ENCODE measurements around the gene SLFN12L.
"Not testable (repeated sequence)": the region's sequence is repeated elsewhere in the genome, so short reads cannot be mapped to it uniquely, and the experiment has no call there.

The SLFN12L gene

DNA sequence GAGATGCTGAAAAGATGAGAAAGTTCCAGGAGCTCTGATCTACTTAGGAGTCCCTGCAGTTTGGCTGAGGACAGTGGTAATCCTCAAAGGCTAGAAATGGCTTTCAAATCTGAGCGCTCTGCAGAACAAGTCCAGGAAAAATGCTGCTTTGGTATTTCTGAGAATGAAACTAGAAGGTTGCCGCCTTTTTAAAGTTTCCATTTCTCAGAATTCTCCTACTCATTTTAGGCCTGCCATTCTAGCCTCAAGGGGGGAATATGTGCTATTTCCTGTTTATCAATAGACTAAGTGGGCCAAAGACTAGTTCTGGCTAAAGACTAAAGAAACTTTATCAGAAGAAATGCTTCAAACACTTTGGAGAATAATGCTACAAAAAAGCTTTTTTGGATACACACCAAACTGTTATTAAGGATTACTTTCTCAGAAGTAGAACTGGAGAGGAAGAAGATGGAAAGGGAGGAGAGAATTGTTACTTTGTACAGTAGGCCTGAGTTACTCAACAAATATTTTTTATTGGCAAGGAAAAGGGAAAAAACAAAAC lies at the start of gene SLFN12L:
Gene SLFN12L (minus strand): TSS at position 78 of the 541 bp plus-strand sequence. CDS start 15,314 bp downstream, outside the sequence.
- DNase-seq: no peak

GRCh38 chr17:35586569-35587073 lies 49.1 kb upstream of the SLFN12L start:
- no peak for DNase-seq

DNA sequence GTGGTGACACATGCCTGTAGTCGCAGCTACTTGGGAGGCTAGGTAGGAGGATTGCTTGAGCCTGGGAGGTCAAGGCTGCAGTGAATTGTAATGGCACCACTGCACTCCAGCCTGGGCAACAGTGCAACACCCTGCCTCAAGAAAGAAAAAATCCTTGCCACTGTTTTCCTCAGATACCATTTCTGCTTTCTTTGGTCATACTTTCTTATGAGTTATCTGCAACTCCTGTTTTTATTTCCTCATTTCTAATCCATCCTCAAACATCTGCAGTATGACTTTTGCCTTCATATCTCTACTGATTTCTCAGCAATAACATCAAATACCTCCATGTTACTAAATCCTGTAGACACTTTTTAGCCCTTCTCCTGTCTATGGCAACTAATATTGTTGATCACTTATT lies 46.6 kb upstream of the SLFN12L start:
- DNase-seq: no peak

DNA sequence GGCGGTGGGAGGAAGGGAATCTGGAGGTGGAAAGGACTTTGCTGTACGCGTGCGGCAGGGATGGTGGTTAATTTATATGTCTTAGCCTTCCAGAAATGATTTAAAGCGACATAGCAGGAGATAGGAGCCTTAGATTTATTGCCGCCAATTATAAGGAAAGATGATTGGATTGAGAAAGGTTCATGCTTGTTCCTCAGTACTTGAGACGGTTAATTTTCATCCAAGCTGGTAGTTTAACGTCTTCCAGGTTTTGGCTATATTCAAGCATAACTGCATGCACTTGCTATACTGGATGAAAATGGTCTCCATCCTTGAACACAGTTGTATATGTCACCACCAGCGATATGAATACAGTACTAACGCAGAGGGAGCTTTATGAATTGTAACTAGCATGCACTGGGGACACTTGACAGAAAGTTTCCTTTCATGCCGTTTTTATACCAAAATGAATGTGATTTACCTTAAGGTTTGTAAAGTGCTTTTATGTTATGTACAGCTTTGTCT lies 41.5 kb upstream of the SLFN12L start:
- DNase-seq: peak; percentile 44

DNA sequence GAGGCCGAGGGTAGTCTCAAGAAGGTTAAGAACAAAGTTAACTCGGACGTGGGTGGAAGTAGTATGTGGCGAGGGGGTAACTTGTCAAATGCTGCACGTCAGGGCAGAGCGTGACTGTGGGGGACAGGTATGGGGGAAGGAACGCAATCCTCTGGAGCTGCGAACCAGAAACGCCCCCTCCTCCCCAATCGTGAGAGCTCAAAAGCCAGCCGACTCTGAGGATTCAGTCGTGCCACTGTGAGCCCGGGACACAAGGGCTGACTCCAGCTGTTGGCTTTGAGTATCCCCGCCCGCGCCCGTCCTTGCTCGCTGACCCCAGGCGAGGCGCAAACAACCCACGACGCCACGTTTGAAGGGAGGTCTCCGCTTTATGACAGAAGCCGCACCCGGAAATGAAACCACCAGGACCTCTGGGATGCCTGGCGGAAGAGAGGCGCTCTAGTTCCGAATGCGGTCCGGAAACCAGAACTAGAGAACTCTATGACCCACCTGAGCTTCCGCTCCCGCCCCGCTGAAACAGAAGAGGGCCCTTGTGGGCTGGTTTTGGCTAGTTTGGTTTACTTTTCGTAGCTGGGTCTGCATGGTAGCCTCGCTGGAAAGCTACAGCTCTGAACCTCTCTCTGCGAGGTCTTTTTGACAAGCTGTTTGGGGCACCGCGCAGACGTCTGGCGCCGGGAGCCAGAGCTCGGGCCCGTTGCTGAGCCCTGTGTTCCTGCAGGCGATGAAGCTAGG lies 40.9 kb upstream of the SLFN12L start, which contains the start of gene PEX12:
Gene PEX12 (minus strand): TSS at position 375 of the 732 bp plus-strand sequence. CDS start 550 bp downstream, outside the sequence.
- peak; percentile 86 for DNase-seq

DNA sequence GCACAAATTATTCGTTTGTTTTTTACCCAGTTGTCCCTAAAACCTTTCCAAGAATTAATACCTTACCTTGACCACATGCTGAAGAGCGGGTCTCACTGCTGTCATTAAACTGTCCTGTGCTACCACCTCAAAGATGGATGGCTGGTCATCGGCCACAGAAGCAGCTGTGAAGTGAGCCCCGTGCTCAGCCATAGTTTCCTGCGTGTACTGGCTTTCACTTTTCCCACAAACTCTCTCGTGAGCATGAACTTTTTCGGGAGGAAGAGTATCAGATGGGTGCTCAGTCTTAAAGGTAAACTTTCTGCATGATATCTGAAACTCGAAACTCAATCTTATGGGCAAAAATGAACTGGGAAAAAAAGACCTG lies 40.3 kb upstream of the SLFN12L start:
- no peak for DNase-seq

DNA sequence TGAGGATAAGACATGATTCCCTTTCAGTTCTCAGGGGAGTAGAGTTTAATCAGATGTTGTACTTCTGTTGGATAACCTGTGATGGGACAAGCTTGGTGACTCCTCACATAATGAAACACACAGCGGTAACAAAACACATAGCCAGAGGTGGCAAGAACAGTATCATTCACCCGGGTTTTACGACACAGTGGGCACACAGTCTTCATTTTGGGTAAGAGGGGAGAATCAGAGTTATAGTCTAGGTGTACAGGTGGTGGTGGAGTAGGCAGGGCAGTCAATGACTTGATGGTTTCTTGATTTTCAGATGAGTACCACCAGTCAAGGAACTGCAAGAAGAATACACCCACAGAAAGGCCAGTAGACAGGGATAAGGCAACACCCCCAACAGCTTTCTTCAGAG lies 38.3 kb upstream of the SLFN12L start:
- no peak for DNase-seq

DNA sequence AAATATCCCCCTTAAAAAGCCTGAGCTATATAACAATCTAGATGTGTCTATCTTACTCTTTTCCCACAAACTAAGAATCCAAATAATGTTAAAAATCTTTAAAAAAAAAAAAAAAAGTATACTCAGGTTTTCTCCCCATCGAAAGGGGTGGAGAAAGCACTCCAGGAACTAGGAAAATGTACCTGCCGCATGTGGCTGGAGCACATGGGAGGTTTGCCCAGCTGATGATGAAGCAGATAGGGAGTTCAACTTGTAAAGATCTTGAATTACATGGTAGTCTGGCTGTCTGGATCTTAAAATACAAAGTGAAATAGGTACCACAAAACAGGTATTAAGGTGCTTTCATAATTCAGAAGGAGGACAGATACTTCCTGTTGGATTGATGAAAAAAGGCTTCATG lies 31.9 kb upstream of the SLFN12L start:
- DNase-seq: no peak

GRCh38 chr17:35568561-35568960 lies 31.1 kb upstream of the SLFN12L start:
- DNase-seq: no peak

- DNase-seq: no peak
Measured at GRCh38 chr17:35566968-35567367, 29.5 kb upstream of the SLFN12L start.

DNA sequence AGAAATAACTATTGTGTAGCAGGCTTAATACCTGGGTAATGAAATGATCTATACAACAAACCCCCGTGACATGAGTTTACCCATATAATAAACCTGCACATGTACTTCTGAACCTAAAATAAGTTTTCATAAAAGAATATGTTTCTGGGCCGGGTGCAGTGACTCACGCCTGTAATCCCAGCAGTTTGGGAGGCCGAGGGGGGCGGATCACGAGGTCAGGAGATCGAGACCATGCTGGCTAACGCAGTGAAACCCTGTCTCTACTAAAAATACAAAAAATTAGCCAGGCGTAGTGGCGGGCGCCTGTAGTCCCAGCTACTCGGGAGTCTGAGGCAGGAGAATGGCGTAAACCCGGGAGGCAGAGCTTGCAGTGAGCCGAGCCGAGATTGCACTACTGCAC lies 25.7 kb upstream of the SLFN12L start:
- not testable (repeated sequence) for DNase-seq

- DNase-seq: no peak
Measured at GRCh38 chr17:35560703-35561102, 23.2 kb upstream of the SLFN12L start, which contains the start of gene SLFN14. Gene SLFN14, minus strand, starts transcription at chr17:35560819. Its CDS starts 2,757 bp downstream, at chr17:35558062.

DNA sequence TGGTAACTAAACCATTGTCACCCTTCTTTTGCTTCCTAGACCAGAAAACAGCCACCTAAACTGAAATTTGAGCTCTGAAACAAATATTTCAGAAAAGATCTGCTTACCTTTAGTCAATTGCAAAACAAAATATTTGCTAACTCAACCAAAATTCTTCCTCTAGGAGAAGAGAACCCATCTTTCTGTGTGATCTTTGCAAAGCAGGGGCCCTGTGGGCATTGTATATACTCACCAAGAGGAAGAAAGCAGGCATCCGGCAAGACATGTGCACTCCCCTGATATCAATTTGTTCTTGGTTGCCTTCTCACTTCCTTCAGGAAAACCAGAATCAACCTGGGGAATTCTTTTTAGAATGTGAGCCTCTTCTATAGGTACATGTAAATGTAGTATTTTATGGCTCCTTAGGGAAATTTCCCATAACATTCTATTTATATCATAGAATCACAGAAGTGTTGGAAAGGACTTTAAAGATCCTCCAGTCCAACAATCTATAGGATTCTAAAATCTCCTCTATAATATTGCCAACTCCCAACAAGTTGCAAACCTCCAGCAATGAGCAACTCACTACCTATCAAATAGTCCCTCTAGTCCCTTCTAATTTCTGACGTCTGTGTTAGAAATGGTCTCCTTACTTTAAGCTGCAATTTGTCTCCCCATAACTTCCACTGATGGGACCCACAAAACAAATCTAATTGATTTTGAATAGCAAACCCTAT lies 22.2 kb upstream of the SLFN12L start:
- no peak for DNase-seq

GRCh38 chr17:35557353-35557752 lies 19.9 kb upstream of the SLFN12L start:
- no peak for DNase-seq

DNA sequence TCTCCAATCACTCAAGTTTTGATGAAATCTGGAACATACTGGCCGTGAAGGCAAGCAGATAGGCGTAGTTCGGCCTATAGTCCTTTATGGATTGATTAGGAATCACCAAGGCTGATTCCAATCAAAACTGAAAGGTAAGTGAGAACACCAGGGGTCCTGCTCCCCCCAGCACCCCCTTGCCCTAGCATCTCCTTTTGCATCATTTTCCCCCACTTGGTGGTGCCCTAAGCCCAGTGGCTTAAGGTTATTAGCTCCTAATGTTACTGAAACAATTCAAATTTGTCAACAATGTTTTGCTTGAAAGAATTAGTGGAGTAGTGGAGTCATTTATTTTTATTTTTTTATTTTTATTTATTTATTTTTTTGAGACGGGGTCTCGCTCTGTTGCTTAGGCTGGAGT lies 18.2 kb upstream of the SLFN12L start:
- DNase-seq: no peak

DNA sequence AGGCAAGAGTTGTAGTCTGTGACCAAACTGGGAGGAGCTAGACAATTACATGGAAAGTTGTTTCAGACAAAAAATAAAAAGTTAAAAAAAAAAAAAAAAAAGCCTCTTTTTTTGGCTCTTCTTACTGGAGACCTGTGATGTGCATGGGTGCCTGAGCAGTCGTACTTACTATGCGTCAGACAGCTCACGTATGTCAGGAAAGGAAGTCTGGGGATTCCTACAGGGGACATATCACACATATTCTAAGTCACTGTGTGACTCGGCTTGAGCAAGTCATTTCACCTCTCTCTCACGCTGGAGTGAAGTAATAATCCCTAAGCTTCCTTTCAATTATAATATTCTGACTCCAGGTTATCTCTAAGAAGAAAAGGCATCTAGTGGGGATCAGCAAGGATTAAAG lies 17.2 kb upstream of the SLFN12L start:
- no peak for DNase-seq

DNA sequence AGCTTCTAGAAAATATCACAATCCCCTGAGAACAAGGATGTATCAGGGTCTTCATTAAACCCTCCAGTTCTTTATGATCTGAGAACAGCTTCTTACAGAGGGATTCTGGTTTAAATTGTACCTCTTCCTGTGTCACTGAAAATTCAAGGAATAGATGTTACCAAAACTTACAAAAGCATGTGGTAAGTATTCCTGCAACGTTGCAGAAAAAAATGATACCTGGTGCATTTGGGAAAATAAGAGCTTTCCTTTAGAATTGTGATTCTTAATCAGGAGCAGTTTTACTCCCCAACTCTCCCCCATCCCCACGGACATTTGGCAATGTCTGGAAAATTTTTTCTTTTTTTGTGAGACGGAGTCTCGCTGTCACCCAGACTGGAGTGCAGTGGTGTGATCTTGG lies 15.8 kb upstream of the SLFN12L start:
- no peak for DNase-seq

DNA sequence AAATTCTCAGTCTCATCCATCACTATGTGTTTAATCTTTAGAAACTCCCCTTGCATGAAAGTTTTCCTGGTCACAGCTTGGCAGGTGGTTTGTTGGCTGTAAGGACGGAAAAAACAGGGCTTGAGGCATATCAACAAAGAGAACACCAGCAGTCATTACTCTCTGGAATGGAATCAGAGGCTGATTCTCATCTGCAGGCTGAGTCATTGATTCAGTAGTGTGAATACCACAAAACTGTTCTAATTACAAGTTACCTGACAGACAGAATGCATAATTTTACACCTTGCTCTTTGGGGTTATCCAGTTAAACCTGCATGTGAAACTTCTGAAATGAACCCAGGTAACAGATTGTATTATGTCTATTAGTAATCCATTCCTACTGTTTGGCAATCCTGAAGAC lies 11.5 kb upstream of the SLFN12L start:
- DNase-seq: no peak

GRCh38 chr17:35548208-35548810 lies 10.8 kb upstream of the SLFN12L start:
- DNase-seq: no peak

DNA sequence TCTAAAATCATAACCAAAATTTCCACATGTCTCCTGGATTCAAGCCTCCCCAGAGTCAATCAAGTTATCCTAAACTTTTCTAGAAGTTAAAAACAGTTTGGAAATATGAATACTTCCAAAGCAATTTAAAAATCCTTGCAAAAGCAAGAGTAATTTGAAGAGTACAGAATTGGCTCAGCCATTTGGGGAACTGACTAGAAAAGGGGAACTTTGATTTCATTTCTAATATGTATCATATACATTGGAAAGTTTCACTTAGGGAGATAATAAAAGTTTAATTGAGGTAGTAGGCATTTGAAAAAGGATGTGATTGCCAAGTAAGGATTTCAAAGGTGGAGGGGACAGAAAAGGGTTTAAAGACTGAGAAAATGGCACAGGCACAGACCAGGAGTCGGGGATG lies 9.0 kb upstream of the SLFN12L start:
- DNase-seq: no peak

GRCh38 chr17:35545150-35545549 lies 7.7 kb upstream of the SLFN12L start:
- no peak for DNase-seq

DNA sequence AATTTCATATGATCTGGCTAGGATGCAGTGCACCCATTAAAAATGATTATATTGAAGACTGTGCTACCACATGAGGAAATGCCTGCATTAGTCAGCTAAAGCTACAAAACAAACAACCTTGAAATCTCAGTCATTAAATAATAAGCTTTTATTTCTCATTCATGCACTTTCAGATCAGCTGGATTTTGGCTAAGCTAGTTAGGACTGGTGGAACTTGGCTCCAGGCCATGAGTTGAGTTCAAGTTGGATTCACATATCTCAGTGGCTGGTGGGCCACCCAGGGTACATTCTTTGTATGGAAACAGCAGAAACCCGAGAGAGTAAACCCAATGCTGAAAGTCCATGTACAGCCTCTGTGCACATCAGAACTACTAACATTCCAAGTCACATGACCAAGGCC lies 6.4 kb upstream of the SLFN12L start:
- no peak for DNase-seq

DNA sequence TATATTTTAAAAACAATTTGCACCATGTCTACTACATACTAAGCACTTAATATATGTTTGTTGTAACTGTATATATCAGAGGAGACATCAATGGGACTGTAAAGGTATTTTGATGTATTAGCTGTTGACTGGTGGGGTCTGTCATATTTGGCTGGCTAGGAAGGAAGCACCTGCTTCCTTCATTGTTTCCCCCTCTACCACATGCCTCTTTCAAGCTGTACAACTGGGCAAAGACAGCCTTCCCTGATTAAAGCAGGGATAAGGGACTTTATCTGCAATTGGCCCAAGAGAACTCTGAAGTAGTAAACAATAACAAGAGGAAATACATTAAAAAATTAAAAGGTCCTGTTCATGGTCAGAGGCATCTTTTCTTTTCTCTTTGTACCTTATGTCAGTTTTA lies 5.5 kb upstream of the SLFN12L start:
- no peak for DNase-seq

Data from NCI-H526 treated with DMSO at 0.1 percent for 48 hours (cell line).